Right atrium auricular region (tissue), 2 donors: ENCODE data around the gene CSNK1A1L. TPM values are rescaled to one million over a fixed set of nuclear protein-coding genes. Genes with fewer than 3 reads are reported as not detected.
A peak's percentile ranks its signal among the peaks of the same experiment; 100 is the strongest.

Source experiments
- DNase-seq: peaks from one replicate; pipeline ENCODE4 v3.0.0-alpha.2; 2019; ENCODE audit warnings: low spot score
- H3K27ac ChIP-seq, 2 donors: fragments of 200-600 bp; sonication (generic); 1 replicate in 1 of 2; 2 replicates in 1 of 2; pipeline ENCODE4 v1.5.1; 2016 to 2019
- H3K27me3 ChIP-seq, 2 donors: fragments of 200-600 bp; sonication (generic); one replicate each; pipeline versions ENCODE4 v1.5.1 to v1.6.0; 2017 to 2019
- H3K36me3 ChIP-seq: fragments of 200-600 bp; sonication (generic); one replicate; pipeline ENCODE4 v1.5.1; 2016
- H3K4me1 ChIP-seq, 2 donors: fragments of 200-600 bp; sonication (generic); one replicate each; pipeline versions ENCODE4 v1.5.1 to v1.6.0; 2017 to 2019
- H3K4me3 ChIP-seq, 2 donors: fragments of 200-600 bp; sonication (generic); 1 replicate in 1 of 2; 2 replicates in 1 of 2; pipeline ENCODE4 v1.5.1; 2017 to 2019; ENCODE audit warnings: mild to moderate bottlenecking in 1 of 2, moderate library complexity in 1 of 2
- H3K9me3 ChIP-seq, 2 donors: fragments of 200-600 bp; sonication (generic); one replicate each; pipeline ENCODE4 v1.5.1; 2019
- total RNA-seq, 2 donors: library from RNA; depleted of rRNA; stranded (reverse); fragments of >200 nt; gene quantifications; one replicate each; pipeline ENCODE4 v1.1.0, GENCODE V29; 2016
- TF ChIP-seq, protein P1 (sequence below), 2 donors: fragments of 200-600 bp; sonication (generic); IDR thresholded peaks; one replicate each; pipeline ENCODE4 v1.5.1; 2019; ENCODE audit warnings: antibody characterized with exemption in 2 of 2

Gene CSNK1A1L
- total RNA-seq, 2 donors from 2014 or later = not detected

DNA sequence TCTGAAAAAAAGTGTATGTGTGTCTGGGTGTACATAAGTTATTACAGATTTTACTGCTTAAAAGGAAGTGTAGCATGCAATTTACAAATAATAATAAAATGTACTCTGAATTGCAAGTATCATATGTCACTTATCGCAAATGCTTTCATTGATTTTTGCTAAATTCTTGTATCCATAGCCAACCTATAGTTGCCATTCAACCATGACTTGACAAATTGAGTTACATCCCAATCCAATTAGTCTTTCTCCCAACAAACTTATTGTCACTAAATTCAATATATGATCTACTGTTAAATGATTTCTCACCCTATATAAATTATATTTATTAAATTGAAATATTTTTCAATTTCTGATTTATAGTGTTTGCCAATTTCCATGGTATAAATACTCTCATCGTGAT lies 28.6 kb downstream of the CSNK1A1L start:
- Histone ChIP-seq H3K4me1 (no peaks in the 10 kb centered on the region), H3K27me3 (no peaks in the 10 kb centered on the region), H3K36me3 (no peaks in the 10 kb centered on the region), H3K27ac (no peak overlapping the region), H3K9me3 (no peaks in the 10 kb centered on the region), H3K4me3 (no peak overlapping the region)
- TF ChIP-seq, protein P1, sequence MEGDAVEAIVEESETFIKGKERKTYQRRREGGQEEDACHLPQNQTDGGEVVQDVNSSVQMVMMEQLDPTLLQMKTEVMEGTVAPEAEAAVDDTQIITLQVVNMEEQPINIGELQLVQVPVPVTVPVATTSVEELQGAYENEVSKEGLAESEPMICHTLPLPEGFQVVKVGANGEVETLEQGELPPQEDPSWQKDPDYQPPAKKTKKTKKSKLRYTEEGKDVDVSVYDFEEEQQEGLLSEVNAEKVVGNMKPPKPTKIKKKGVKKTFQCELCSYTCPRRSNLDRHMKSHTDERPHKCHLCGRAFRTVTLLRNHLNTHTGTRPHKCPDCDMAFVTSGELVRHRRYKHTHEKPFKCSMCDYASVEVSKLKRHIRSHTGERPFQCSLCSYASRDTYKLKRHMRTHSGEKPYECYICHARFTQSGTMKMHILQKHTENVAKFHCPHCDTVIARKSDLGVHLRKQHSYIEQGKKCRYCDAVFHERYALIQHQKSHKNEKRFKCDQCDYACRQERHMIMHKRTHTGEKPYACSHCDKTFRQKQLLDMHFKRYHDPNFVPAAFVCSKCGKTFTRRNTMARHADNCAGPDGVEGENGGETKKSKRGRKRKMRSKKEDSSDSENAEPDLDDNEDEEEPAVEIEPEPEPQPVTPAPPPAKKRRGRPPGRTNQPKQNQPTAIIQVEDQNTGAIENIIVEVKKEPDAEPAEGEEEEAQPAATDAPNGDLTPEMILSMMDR (IDR thresholded peaks at IDR 0.05) = no peak
- no peak for DNase-seq

DNA sequence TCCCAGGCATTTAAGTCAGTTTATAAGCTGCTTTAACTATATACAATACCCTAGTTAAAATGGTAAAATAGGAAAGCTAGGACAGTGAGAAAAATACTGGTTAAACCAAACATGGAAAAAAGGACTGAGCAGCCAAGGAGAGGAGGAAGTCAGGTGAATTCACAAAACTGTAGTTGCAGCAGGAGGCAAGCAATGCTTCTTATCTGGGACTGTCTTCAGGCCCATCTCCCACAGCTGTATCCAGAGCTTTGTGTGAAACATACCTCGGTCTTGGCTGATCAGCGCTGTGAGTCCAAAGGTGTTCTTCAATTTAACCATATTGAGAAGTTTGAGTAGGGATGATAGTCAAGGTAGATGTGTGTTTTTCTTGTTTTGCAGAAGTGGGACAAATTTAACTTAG lies 30.3 kb downstream of the CSNK1A1L start:
- TF ChIP-seq, protein P1 (IDR thresholded peaks at IDR 0.05) = no peak
- Histone ChIP-seq H3K4me3 (no peak overlapping the region), H3K27ac (no peak overlapping the region), H3K27me3 (no peaks in the 10 kb centered on the region), H3K9me3 (no peaks in the 10 kb centered on the region), H3K36me3 (no peaks in the 10 kb centered on the region), H3K4me1 (no peaks in the 10 kb centered on the region)
- no peak for DNase-seq

DNA sequence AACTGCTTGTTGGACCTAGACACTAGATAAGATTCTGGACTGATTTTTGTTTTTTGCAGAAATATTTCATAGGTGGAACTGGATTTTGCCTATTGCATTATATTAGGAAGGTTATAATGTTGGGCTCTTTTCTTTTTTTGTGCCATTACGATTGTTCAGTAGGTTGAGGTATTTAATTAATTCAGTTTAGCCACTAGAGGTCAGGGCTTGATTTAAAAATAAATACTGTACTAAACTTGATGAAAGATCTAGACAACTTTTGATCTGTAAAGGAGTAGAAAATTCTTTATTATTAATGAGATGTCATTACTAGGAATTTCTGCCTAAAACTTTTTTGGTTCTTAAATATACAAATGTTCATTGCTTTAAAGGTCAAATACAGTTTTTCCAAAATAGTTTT lies 30.8 kb downstream of the CSNK1A1L start:
- Histone ChIP-seq H3K27me3 (no peaks in the 10 kb centered on the region), H3K27ac (no peak overlapping the region), H3K36me3 (no peaks in the 10 kb centered on the region), H3K4me1 (no peaks in the 10 kb centered on the region), H3K4me3 (no peak overlapping the region), H3K9me3 (no peaks in the 10 kb centered on the region)
- no peak for DNase-seq
- TF ChIP-seq, protein P1 (IDR thresholded peaks at IDR 0.05) = peak; percentile 31 to 68

DNA sequence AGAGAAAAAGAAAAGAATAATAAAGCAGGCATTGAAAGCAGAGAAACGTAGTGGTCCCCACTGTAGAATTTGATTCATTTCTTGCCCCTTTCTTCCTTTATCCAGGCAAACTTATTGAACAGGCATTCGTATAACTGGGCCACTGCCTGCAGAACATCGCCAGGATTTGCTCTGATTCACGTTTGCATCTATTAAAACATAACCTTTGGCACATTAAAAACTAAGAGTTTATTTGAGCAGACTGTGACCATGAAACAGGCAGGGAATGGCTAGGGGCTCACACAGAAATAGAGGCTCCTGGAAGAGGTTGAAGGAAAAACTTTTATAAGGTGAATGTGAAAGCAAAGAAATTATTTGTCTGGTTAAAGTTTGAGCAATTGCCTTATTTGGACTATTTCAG lies 33.4 kb downstream of the CSNK1A1L start:
- Histone ChIP-seq H3K27me3 (no peaks in the 10 kb centered on the region), H3K27ac (no peak overlapping the region), H3K36me3 (no peaks in the 10 kb centered on the region), H3K4me3 (no peak overlapping the region), H3K4me1 (no peaks in the 10 kb centered on the region), H3K9me3 (no peaks in the 10 kb centered on the region)
- DNase-seq = no peak
- TF ChIP-seq, protein P1 (IDR thresholded peaks at IDR 0.05) = no peak

DNA sequence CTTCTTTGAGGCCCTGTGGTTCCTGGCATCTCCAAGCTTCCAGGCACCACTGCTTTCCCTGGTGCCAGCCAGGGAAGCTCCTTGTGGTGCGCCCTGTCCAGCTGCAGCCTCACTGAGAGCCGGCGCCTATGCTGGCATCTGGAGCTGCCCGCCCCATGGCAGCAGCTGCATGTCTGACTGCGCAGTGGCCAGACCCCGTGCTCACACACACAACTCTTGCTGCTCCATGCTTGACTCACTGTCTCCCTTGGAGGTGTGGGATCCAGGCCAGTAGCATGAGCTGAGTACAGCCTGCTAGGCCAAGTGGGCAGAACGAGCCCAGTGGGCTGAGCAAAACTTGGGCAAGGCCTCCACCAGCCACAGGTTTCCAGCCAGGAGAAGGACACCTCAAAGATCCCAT lies 34.5 kb downstream of the CSNK1A1L start:
- Histone ChIP-seq H3K9me3 (no peaks in the 10 kb centered on the region), H3K4me3 (no peak overlapping the region), H3K4me1 (no peaks in the 10 kb centered on the region), H3K27me3 (no peaks in the 10 kb centered on the region), H3K27ac (no peak overlapping the region), H3K36me3 (no peaks in the 10 kb centered on the region)
- no peak for DNase-seq
- TF ChIP-seq, protein P1 (IDR thresholded peaks at IDR 0.05) = no peak

DNA sequence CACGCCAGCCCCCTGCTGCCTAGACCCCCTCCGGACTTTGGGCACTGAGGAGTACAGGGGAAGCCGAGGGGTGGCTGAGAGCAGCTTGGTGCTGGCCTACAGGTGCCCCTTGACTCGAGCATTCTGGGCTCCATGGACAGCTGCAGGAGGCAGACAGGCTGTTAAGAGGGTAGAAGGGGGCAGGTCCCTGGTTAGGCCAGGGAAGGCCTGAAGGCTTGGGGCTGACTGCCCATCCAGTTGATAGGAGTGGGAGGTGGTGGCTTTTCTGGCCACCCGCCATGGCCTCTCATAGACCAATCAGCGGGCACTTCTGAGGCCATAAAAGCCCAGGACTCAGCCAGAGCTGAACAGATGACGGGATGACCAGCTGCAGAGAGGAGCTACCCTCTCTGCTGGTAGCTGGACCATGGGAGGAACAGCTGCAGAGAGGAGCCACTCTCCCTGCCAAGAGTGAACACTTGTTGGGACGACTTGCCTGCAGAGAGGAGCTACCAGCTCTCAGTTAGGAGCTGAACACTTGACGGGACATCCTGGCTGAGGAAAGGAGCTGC lies 35.2 kb downstream of the CSNK1A1L start:
- Histone ChIP-seq H3K4me1 (no peaks in the 10 kb centered on the region), H3K27ac (no peak overlapping the region), H3K27me3 (no peaks in the 10 kb centered on the region), H3K36me3 (no peaks in the 10 kb centered on the region), H3K9me3 (no peaks in the 10 kb centered on the region), H3K4me3 (no peak overlapping the region)
- no peak for DNase-seq
- TF ChIP-seq, protein P1 (IDR thresholded peaks at IDR 0.05) = no peak
